RWPE2 (cell line): Measurements from ENCODE around the gene PPP1R12A.

ENCODE experiments used
- ATAC-seq: fragments of 200-7000 bp; cut with Tn5 transposase; 3 replicates; pipeline ENCODE4 v1.9.1; 2021; ENCODE audit warnings: low read depth
- DNase-seq: peaks from one replicate; pipeline ENCODE4 v3.0.0-alpha.2; 2020; ENCODE audit warnings: low spot score
- H3K27ac ChIP-seq: fragments of 450-650 bp; 2 replicates; pipeline ENCODE4 v1.5.1; 2017; ENCODE audit warnings: mild to moderate bottlenecking; ENCODE audit not compliant: poor library complexity, severe bottlenecking
- H3K27me3 ChIP-seq: fragments of 250-450 bp; sonication (Bioruptor Pico); 2 replicates; pipeline ENCODE4 v1.5.1; 2021; ENCODE audit warnings: mild to moderate bottlenecking, moderate library complexity; ENCODE audit not compliant: insufficient read depth, poor library complexity, severe bottlenecking
- H3K36me3 ChIP-seq: fragments of 250-450 bp; sonication (Bioruptor Pico); 2 replicates; pipeline ENCODE4 v1.5.1; 2020; ENCODE audit warnings: low read depth, mild to moderate bottlenecking, moderate library complexity
- H3K4me1 ChIP-seq: fragments of 250-450 bp; sonication (Bioruptor Pico); 2 replicates; pipeline ENCODE4 v1.5.1; 2021; ENCODE audit warnings: mild to moderate bottlenecking, moderate library complexity; ENCODE audit not compliant: insufficient read depth, poor library complexity, severe bottlenecking
- H3K4me3 ChIP-seq: fragments of 250-450 bp; sonication (Bioruptor Pico); 2 replicates; pipeline ENCODE4 v1.5.1; 2021; ENCODE audit warnings: mild to moderate bottlenecking, moderate library complexity; ENCODE audit not compliant: severe bottlenecking
- H3K9me3 ChIP-seq: fragments of 250-450 bp; sonication (Bioruptor Pico); 2 replicates; pipeline ENCODE4 v1.5.1; 2021; ENCODE audit warnings: mild to moderate bottlenecking, moderate library complexity; ENCODE audit not compliant: severe bottlenecking
- CTCF ChIP-seq: fragments of 450-650 bp; IDR thresholded peaks from one replicate; pipeline ENCODE4 v1.5.1; 2017; ENCODE audit warnings: mild to moderate bottlenecking, moderate library complexity; ENCODE audit not compliant: poor library complexity, severe bottlenecking

The PPP1R12A gene

DNA sequence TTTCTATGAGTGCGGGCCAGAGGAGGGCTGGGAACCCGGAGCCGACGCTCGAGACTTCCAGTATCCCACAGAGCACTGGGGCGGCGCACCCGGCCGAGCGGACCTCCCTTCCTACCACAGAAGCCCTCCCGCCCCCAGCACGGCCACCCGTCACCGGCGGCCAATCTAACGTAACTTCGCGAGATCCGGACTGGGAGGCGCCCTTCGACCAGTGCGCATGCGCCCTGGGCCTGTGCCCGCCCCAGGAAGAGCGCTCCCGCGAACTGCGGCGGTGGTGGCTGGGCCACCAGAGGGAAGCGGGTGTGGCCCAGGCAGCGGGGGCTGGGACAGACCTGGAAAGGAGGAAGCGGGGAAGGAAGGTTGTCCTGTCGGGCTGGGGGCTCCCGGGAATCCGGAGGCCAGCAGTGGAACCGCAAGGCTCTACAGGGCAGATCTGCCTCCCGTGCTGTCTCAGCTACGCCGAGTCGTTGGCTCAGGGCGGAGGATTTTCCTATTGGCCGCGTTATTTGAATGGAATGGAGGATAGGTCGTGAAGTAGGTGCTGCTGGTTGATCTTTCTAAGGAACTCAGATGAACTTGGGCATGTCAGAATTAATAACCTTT, at the start of gene PPP1R12A:
TSS of gene PPP1R12A (minus strand) at position 77 of the 603 bp plus-strand sequence. CDS start 166 bp downstream, outside the sequence.
- peak; percentile 86 for ATAC-seq
- peaks cover 21% of the 10 kb centered on the region for H3K4me1 ChIP-seq

GRCh38 chr12:79983986-79984620, 49.2 kb upstream of the PPP1R12A start:
- no peak for DNase-seq
- Histone ChIP-seq H3K27ac (peak overlapping the region; percentile 95), H3K4me1 (peaks cover 16% of the 10 kb centered on the region), H3K4me3 (no peak overlapping the region), H3K27me3 (no peaks in the 10 kb centered on the region), H3K36me3 (no peaks in the 10 kb centered on the region), H3K9me3 (no peaks in the 10 kb centered on the region)
- no peak for TF ChIP-seq CTCF
- ATAC-seq = peak; percentile 52

More for the DNA sequence above, at the start of gene PPP1R12A:
- peak; percentile 93 for DNase-seq
- Histone ChIP-seq H3K27ac (peak within 1 kb of the TSS; percentile 80), H3K36me3 (no peaks in the 10 kb centered on the region), H3K4me3 (peak within 1 kb of the TSS; percentile 64), H3K9me3 (no peaks in the 10 kb centered on the region), H3K27me3 (no peaks in the 10 kb centered on the region)
- TF ChIP-seq CTCF = no peak

DNA sequence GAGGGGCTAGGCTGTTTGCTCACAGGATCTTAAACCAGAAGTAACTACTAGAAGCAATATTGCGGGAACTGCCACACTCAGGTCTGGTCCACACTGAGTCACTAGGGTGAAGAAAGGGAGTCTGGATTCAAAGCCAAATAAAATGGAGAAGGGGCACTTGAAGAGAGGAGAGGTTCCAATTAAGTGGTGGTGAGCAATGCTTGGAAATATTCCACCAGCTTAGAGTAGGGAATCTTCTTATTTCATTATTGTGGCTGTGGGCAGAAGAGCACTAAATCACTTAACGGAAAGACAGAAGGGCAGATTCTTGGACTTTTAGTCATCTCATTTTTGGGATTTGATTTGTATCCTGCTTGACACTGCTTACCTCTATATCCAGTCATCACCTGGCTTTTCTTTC, 48.6 kb upstream of the PPP1R12A start:
- no peak for TF ChIP-seq CTCF
- H3K36me3 ChIP-seq = no peaks in the 10 kb centered on the region
- H3K27ac ChIP-seq = peak overlapping the region; percentile 95
- H3K4me1 ChIP-seq = peaks cover 16% of the 10 kb centered on the region
- no peaks in the 10 kb centered on the region for H3K27me3 ChIP-seq
- no peak overlapping the region for H3K4me3 ChIP-seq
- DNase-seq (no peak), ATAC-seq (peak; percentile 85)
- no peaks in the 10 kb centered on the region for H3K9me3 ChIP-seq

DNA sequence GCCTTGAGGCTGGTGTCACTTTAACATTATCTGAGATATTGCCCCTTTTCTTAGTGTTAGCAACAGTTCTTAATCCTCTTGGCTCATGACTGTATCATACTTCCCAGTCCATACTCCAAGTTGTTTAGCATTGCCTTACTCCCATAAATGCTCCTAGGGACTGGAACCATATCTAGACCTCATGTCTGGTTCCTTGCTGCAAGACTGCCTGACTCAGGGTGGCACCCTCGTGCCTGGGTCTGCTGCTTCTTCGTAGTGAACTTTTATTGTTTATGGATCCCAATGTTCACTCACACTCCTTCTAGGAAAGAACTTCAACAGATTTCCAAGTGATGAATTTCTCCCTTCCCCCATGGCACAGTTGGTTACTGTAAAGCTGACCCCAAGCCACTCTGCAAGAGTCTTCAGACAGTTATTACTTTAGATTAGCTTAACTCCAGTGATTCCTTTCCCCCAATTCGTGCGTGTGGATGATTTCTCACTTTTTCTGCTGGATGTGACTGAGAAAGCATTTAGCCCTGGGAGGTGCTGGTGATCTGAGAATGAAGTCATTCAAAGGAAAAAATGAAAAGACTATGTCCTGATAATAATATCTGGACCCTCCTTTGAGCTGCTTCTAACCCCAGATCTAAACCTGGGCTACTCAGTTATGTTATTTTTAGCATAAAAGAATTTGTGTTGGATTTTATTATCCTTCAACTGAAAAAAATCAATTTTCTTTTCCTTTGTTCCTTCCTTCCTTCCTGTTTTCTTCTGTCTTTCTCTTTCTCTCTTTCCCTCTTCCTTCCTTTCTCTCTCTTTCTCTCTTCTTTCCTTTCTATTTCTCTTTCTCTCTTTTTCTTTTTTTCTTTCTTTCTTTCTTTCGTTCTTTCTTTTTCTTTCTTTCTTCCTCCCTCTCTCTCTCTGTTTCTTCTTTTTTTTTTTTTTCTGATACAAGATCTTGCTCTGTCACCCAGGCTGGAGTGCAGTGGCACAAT, 47.5 kb upstream of the PPP1R12A start:
- no peak for TF ChIP-seq CTCF
- DNase-seq (no peak), ATAC-seq (no peak)
- Histone ChIP-seq H3K36me3 (no peaks in the 10 kb centered on the region), H3K4me3 (no peak overlapping the region), H3K9me3 (no peaks in the 10 kb centered on the region), H3K27me3 (no peaks in the 10 kb centered on the region), H3K4me1 (peaks cover 13% of the 10 kb centered on the region), H3K27ac (peak overlapping the region; percentile 95)
